SU-DHL-6 (cell line): ENCODE data around the gene PPP1R17.

Source experiments
- CTCF ChIP-seq: fragments of 200-600 bp; sonication (generic); IDR thresholded peaks from one replicate; pipeline ENCODE4 v1.5.1; 2017; ENCODE audit warnings: antibody characterized with exemption, mild to moderate bottlenecking, low read length, moderate library complexity; ENCODE audit not compliant: insufficient read depth, poor library complexity, severe bottlenecking
- EZH2phosphoT487 ChIP-seq: fragments of 200-600 bp; sonication (generic), shearing (Covaris generic); conservative IDR thresholded peaks from 2 replicates; pipeline ENCODE4 v1.6.1; 2018; ENCODE audit warnings: mild to moderate bottlenecking, antibody characterized with exemption, low read length, moderate library complexity, mixed read lengths

- no peak for TF ChIP-seq CTCF
- no peak for TF ChIP-seq EZH2phosphoT487
These were observed 20.1 kb downstream of the PPP1R17 start for GRCh38 chr7:31707089-31707488.
